ENCODE data around the gene ALK.

DNA sequence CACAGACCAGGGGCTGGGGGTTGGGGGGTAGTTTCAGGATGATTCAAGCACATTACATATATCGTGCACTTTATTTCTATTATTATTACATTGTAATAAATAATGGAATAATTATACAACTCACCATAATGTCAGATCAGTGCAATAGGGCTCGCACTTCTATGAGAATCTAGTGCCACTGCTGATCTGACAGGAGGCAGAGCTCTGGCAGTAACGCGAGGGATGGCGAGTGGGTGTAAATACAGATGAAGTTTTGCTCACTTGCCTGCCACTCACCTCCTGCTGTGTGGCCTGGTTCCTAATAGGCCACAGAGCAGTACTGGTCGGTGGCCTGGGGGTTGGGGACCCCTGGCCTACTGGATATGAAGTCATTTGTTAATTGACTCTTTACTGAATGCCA is 615.6 kb downstream of the ALK start:
- no peak for TF ChIP-seq YY1 (tag by site-specific recombination; IDR thresholded peaks at IDR 0.05)
- TF ChIP-seq, protein P1, sequence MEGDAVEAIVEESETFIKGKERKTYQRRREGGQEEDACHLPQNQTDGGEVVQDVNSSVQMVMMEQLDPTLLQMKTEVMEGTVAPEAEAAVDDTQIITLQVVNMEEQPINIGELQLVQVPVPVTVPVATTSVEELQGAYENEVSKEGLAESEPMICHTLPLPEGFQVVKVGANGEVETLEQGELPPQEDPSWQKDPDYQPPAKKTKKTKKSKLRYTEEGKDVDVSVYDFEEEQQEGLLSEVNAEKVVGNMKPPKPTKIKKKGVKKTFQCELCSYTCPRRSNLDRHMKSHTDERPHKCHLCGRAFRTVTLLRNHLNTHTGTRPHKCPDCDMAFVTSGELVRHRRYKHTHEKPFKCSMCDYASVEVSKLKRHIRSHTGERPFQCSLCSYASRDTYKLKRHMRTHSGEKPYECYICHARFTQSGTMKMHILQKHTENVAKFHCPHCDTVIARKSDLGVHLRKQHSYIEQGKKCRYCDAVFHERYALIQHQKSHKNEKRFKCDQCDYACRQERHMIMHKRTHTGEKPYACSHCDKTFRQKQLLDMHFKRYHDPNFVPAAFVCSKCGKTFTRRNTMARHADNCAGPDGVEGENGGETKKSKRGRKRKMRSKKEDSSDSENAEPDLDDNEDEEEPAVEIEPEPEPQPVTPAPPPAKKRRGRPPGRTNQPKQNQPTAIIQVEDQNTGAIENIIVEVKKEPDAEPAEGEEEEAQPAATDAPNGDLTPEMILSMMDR (tag by site-specific recombination; IDR thresholded peaks at IDR 0.05) = no peak
- no peak for TF ChIP-seq ZNF510 (tag by site-specific recombination; IDR thresholded peaks at IDR 0.05; ENCODE audit: insufficient replicate concordance)
- TF ChIP-seq ZNF155 (tag by site-specific recombination; IDR thresholded peaks at IDR 0.05) = no peak
- TF ChIP-seq BCL11A (tag by site-specific recombination; IDR thresholded peaks at IDR 0.05; ENCODE audit: low read depth) = no peak
- TF ChIP-seq ZNF514 (tag by site-specific recombination; IDR thresholded peaks at IDR 0.05) = no peak
- no peak for TF ChIP-seq ZNF335 (tag by site-specific recombination; conservative IDR thresholded peaks at IDR 0.05)

All from HEK293 (cell line).